AG04449 (cell line): Measurements from ENCODE around the gene SHISA8.

Source experiments
- CTCF ChIA-PET: fragments of 350-600 bp; formaldehyde crosslinking; extraction: SDS; loops from one replicate; lab custom pipeline; 2021; ENCODE audit warnings: antibody characterized with exemption; lab: Yijun Ruan, JAX
- POLR2A ChIA-PET: fragments of 400-600, 350-600 bp; formaldehyde crosslinking; extraction: SDS; loops from one replicate; lab custom pipeline; 2020; ENCODE audit warnings: antibody characterized with exemption, inconsistent platforms; lab: Yijun Ruan, JAX
- DNase-seq: peaks from one replicate; pipeline ENCODE4 v3.0.0-alpha.2; 2010; ENCODE audit warnings: low read depth, low spot score
- H3K4me3 ChIP-seq: 2 replicates; pipeline ENCODE4 v1.5.1; 2011; ENCODE audit warnings: low read depth, mild to moderate bottlenecking, control low read depth, low read length
- CTCF ChIP-seq: IDR thresholded peaks from one replicate; pipeline ENCODE4 v1.5.1; 2011; ENCODE audit warnings: mild to moderate bottlenecking, moderate library complexity, low read length, control low read depth, inconsistent platforms; ENCODE audit not compliant: insufficient read depth; ENCODE audit errors: missing control alignments

SHISA8 gene

GRCh38 chr22:41922940-41923594, 8.2 kb upstream of the SHISA8 start:
- CTCF ChIA-PET = interaction anchor here (0.9 to 1.9 kb wide), 5 partner anchors 17 to 226 kb away, joined by 3 to 7 read pairs (median 4); no protein-coding TSS in a partner anchor

GRCh38 chr22:41922328-41922727, 7.5 kb upstream of the SHISA8 start:
- no peak overlapping the region for H3K4me3 ChIP-seq
- CTCF ChIA-PET = interaction anchor here (0.9 to 1.8 kb wide), 3 partner anchors 19 to 225 kb away, joined by 3 to 7 read pairs (median 6); no protein-coding TSS in a partner anchor
- TF ChIP-seq CTCF = no peak
- no peak for DNase-seq
- POLR2A ChIA-PET = no interaction called here

More at GRCh38 chr22:41922940-41923594, 8.2 kb upstream of the SHISA8 start:
- no peak for TF ChIP-seq CTCF
- no peak for DNase-seq
- POLR2A ChIA-PET = no interaction called here
- no peak overlapping the region for H3K4me3 ChIP-seq

- POLR2A ChIA-PET = no interaction called here
- no peak for TF ChIP-seq CTCF
- no peak overlapping the region for H3K4me3 ChIP-seq
- CTCF ChIA-PET = interaction anchor here (0.9 kb wide), 1 partner anchor 223 kb away, joined by 3 read pairs; no protein-coding TSS in a partner anchor
- no peak for DNase-seq
These were observed 5.5 kb upstream of the SHISA8 start for GRCh38 chr22:41920271-41920976.

- no peak for TF ChIP-seq CTCF
- peak overlapping the region; percentile 44 for H3K4me3 ChIP-seq
- POLR2A ChIA-PET = interaction anchor here (0.6 kb wide), 1 partner anchor 329 kb away, joined by 3 read pairs; no protein-coding TSS in a partner anchor
- DNase-seq = no peak
- CTCF ChIA-PET = no interaction called here
These were observed 4.7 kb upstream of the SHISA8 start for GRCh38 chr22:41919357-41920224.

DNA sequence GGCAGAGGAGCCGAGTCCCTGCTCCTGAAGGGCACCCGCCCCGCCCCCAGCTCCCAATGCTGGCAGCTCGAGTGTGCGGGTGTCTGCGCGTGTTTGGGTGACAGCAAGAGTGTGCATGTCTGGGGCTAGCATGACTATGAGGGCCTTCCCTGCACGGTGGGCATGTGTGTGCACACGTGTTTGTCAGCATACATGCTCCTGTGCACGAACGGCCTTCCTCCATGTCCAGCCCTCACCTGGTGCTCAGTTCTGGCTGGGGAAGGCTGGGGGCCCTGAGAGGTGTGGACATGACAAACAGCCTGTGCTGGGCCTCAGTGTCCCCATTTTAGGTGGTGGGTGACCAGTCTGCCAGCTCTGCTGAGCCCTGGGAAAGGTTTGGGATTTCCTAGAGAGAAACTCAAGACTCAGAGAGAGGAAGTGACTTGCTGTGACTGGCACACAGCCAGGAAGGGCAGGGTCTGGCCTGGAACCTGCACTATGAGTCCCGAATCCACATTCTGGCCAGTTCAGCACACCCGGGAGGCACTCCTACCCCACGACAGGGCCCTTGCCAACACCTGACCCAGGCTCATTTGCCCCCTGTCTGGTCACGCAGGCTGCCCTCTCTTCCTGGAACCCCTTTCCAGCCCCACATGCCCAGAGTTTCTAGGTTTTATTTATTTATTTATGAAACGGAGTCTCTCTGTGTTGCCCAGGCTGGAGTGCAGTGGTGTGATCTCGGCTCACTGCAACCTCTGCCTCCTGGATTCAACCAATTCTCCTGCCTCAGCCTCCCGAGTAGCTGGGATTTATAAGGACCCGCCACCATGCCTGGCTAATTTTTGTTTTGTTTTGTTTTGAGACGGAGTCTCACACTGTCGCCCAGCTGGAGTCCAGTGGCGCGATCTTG, 3.3 kb upstream of the SHISA8 start:
- CTCF ChIA-PET = no interaction called here
- TF ChIP-seq CTCF = no peak
- POLR2A ChIA-PET = no interaction called here
- no peak for DNase-seq
- H3K4me3 ChIP-seq = no peak overlapping the region
